GM12892 (cell line): ENCODE results near the gene MAGI2.

Experiments
- DNase-seq: peaks from one replicate; pipeline ENCODE4 v3.0.0; 2011; ENCODE audit not compliant: insufficient read length
- FAIRE-seq: peaks from 2 replicates; lab custom pipeline; 2011; peaks lifted over from hg19 to GRCh38; lab: Jason Lieb, UNC
- POLR2A ChIP-seq: IDR thresholded peaks from 2 replicates; pipeline ENCODE4 v1.6.1; 2011; ENCODE audit warnings: low read depth, low read length, control low read depth
- POLR2AphosphoS5 ChIP-seq: IDR thresholded peaks from 2 replicates; pipeline ENCODE4 v1.6.1; 2011; ENCODE audit warnings: low read depth, low read length, control low read depth
- TAF1 ChIP-seq: IDR thresholded peaks from 2 replicates; pipeline ENCODE4 v1.6.1; 2011; ENCODE audit warnings: low read depth, mild to moderate bottlenecking, control low read depth, low read length, borderline replicate concordance

MAGI2 gene

DNA sequence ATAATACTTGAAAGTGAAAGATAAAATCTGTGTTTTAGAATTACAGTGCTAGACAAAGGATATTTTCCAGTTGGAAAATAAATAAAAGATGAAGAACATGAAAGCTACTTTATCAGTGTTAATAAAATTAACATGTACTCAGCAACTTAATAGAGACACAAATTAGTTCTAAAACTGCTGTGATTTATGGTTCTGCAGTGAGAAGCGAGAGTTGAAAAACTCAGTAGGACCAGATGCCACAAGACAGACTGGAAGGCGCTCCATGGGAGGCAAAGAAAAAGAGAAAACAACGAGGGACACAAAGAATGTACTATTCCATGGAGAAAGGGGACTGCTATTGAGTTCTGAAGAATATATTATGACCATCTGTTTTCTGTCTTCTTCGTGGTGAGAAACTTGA lies 1064.4 kb downstream of the MAGI2 start:
- no peak for DNase-seq
- FAIRE-seq: no peak
- TF ChIP-seq POLR2AphosphoS5 (no peak), TAF1 (no peak), POLR2A (no peak)

DNA sequence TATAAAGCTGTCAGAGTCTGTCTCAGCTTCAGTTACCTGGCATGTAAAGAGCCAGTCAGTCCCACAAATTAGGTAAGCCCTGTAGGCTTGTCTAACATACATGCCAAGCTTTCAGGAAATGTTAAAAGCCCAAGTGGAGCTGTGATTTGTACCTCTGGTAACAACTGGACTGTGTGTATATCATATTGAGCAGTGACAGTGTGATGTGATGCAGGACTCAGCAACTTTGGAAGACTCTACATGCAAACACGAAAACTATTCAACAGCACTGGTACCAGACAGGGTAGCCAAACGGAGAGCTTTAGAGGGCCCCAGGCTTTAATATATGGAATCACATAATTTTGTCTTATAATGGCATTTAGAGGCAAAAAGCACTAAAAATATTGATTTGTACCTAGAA lies 1066.9 kb downstream of the MAGI2 start:
- no peak for FAIRE-seq
- no peak for TF ChIP-seq POLR2A
- no peak for TF ChIP-seq TAF1
- TF ChIP-seq POLR2AphosphoS5: no peak
- no peak for DNase-seq

DNA sequence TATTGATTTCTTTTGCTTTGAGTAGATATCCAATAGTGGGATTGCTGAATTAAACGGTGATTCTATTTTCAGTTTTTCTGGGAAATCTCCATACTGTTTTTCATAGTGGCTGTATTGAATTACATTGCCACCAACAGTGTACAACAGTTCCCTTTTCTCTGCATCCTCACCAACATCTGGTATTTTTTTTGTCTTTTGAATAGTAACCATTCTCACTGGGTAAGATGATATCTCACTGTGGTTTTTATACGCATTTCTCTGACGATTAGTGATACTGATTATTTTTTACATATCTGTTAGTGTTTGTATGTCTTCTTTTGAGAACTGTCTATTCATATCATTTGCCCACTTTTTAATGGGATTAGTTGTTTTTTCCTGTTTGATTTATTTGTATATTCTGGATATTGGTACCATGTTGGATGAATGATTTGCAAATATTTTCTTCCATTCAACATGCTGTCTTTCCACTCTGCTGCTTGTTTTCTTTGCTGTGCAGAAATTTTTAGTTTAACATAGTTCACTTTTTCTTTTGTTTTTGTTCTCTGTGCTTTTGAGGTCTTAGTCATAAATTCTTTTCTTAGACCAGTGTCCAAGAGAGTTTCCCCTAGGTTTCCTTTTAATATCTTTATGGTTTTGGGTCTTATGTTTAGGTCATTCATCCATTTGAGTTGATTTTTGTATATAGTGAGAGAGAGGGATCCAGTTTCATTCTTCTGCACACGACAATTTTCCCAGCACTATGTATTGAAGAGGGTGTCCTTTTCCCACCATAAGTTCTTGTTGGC lies 1070.2 kb downstream of the MAGI2 start:
- DNase-seq: no peak
- TF ChIP-seq POLR2A (no peak), TAF1 (no peak), POLR2AphosphoS5 (no peak)
- no peak for FAIRE-seq

DNA sequence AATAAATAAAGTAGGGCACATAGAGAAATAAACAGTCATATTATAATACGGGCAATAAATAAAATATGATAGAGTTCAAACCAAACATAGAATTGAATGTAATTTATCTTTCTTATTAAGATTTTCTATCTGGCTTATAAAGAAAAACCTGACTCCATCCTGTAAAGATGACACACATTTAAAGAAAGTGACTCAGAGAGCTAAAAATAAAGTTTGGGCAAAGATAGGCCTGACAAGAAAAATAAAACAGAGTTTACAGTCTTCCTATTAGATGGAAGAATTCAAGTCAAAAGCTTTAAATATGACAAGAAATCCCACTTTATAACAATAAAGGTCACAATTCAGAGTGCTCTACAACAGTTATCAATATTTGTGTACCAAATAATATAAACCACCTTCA lies 1074.3 kb downstream of the MAGI2 start:
- DNase-seq: no peak
- no peak for FAIRE-seq
- TF ChIP-seq TAF1: no peak
- no peak for TF ChIP-seq POLR2A
- TF ChIP-seq POLR2AphosphoS5: no peak

DNA sequence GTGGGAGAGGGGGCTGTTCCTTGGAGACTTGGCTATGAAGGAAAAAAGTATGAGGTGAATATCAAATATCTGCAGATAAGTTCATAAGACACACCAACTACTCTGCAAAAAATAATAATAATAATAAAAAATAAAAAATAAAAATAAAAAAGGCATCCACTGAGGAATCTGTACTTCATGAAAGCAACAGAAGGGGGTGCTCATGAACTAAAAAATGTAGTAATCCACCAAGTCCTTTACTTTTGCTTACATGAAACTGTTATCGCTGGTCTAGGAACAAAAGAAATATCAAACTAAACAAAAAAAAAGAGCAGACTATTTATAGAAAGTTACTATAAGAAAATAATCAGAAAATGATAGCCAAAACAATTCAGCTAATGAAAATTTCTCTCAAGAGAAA lies 1075.9 kb downstream of the MAGI2 start:
- DNase-seq (no peak), FAIRE-seq (no peak)
- TF ChIP-seq TAF1 (no peak), POLR2A (no peak), POLR2AphosphoS5 (no peak)

DNA sequence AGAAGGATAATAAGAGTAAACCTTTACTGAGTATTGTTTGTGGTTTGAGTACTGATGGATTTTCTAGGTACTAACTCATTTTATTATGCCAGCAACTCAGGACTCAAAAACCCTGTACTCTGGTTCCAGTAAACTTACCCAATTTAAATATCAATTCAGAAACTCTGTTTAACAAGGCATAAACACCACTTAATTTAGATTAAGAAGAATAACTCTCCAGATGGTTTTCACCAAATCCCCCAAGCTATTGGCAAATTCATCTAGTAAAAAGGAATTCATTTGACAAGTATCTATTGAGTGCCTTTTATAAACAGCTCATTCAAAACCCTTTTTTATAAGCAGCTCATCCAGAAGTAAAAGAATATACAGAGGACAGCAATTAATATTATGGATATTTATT lies 1082.5 kb downstream of the MAGI2 start:
- TF ChIP-seq TAF1: no peak
- no peak for TF ChIP-seq POLR2A
- no peak for TF ChIP-seq POLR2AphosphoS5
- FAIRE-seq: no peak
- DNase-seq: no peak

DNA sequence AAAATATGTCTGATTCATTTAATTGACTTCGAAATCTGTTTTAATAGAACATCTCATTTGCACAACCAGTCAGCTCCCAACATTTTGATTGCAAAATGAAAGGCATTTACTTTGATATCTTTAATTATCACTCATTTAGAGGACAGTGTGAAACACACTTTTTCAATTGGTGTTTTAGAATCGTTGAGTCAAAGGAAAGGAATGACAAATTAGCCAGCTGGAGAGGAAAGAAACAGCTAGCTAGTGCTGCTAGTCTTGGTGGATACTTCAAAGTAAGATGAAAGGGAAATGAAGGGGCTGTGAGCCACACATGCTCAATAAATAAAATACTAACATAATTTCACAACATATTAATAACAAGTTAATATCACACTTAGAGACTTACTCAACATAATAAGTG lies 1084.7 kb downstream of the MAGI2 start:
- FAIRE-seq (no peak), DNase-seq (no peak)
- TF ChIP-seq POLR2AphosphoS5 (no peak), POLR2A (no peak), TAF1 (no peak)

DNA sequence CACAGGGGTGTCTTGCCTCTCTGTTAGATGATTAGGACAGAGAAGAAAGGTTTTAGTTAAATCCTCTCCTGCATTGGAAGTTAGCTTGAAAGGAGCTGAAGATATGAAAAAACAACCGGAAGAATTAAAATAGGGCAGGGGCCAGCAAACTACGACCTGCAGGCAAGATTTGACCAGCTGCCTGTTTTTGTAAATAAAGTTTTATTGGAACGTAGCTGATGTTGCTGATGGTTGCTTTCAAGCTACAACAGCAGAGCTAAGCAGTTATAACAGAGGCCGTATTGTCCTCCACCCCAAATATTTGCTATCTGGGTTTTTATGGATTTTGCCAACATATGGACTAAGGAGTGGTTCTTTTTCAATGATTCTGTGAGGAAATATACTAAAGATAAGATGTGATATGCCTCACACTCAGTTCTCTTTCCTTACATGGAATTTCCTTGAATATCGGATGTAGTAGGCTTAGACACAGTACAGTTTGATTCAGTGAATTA lies 1086.1 kb downstream of the MAGI2 start:
- FAIRE-seq (no peak), DNase-seq (no peak)
- TF ChIP-seq TAF1: no peak

DNA sequence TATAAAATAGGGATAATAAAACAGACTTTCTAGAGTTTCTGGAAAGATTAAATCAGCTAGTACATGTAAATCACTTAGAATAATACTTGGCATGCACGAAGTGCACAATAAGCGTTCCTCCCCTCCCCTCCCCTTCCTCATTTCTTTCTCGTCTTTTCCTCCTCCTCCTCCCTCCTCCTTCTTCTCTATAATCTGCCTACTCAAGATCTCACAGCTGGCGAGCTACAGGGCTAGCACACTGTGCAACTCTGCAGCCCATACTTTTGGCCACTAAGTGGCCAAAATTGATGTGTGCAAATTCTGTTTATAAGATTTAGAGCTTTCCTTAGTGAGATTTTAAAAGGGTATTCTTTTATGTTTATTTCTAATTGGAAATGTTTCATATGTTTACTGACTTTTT lies 1089.6 kb downstream of the MAGI2 start:
- FAIRE-seq: no peak
- TF ChIP-seq POLR2AphosphoS5 (no peak), POLR2A (no peak), TAF1 (no peak)
- no peak for DNase-seq

DNA sequence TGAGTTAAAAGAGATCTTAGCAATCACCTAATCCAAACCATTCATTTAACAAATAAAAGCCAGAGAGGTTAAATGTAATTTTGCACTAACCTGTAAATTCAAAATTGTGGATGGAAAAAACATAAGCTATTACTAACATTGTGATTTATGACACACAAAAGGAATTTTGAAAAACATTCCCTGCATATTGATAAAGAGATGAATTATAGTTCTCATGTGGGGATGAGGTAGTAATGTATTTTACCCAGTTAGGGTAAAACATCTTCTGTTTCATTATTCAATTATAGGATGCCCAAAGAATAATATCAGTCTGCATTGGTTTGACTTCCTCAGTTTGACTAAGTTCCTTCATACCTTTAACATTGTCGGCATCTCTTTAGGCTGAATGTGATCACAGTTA lies 1093.6 kb downstream of the MAGI2 start:
- FAIRE-seq (no peak), DNase-seq (no peak)
- TF ChIP-seq POLR2AphosphoS5: no peak
- TF ChIP-seq POLR2A: no peak
- no peak for TF ChIP-seq TAF1

DNA sequence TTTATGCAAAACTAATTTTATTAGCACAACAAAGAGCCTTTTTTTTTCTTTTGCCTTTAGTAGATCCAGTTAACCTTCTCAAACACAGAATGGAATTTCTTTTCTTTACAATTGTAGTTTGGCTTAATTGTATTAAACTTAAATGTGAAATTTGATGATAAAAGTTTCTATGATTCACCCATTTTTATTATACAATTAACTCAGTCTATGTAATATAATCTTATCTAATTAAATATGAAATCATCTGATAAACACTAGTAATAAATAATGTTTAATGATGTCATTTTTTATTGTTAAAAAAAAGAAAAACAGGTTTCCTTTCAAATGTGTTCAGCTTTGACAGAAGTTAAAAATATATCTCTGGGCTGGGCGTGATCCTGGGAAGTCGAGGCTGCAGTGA lies 1095.8 kb downstream of the MAGI2 start:
- FAIRE-seq (no peak), DNase-seq (no peak)
- no peak for TF ChIP-seq POLR2AphosphoS5
- TF ChIP-seq TAF1: no peak
- no peak for TF ChIP-seq POLR2A

DNA sequence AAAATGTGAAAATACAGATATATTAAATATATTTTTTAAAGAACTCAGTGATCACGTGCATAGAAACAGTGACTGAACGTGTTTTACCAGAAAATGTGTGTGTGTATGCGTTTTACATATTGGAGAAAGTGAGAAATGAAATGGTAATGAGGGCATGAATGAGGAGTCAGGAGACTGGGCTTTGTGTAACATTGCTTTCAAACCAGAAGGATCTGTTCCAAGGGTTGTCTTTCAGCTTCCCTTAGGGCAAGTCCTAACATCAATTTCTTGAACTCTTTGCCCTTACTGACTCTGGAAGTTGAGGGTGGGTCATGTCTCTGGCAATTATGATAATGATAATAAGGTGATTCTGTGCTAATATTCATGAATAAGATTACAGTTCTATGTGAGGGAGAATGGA lies 1097.6 kb downstream of the MAGI2 start:
- no peak for DNase-seq
- FAIRE-seq: no peak

More for the DNA sequence above, 1097.6 kb downstream of the MAGI2 start:
- TF ChIP-seq POLR2AphosphoS5: no peak
- no peak for TF ChIP-seq TAF1
